PC-3 (cell line): ENCODE data around the gene CBFA2T3. TPM values are rescaled to one million over a fixed set of nuclear protein-coding genes. Genes with fewer than 3 reads are reported as not detected.

Experiments
- ATAC-seq: fragments of 200-7000 bp; cut with Tn5 transposase; 2 replicates; pipeline ENCODE4 v1.9.1; 2020; ENCODE audit warnings: mild to moderate bottlenecking, moderate library complexity
- BruUV-seq: library from RNA; stranded (reverse); fragments of 400-500 nt; replicated peaks from 2 replicates; lab custom pipeline; 2021; lab: Mats Ljungman, UMichigan
- CTCF ChIA-PET: fragments of 300-600 bp; sonication (Branson Sonifier 250); formaldehyde crosslinking; loops from one replicate; lab custom pipeline; 2022; ENCODE audit warnings: antibody characterized with exemption; lab: Charles Lee
- POLR2A ChIA-PET: fragments of 300-600 bp; sonication (Branson Sonifier 250); formaldehyde crosslinking; loops from one replicate; lab custom pipeline; 2022; ENCODE audit warnings: antibody characterized with exemption; ENCODE audit not compliant: unreplicated experiment; lab: Charles Lee
- DNase-seq: peaks from one replicate; pipeline ENCODE4 v3.0.0-alpha.2; 2015
- H2AFZ ChIP-seq: fragments of 300-600 bp; sonication (generic); 2 replicates; pipeline ENCODE4 v1.6.0; 2016; ENCODE audit warnings: antibody characterized with exemption, low read length
- H3F3A ChIP-seq: fragments of 300-600 bp; sonication (generic); one replicate; pipeline ENCODE4 v1.6.0; 2017; ENCODE audit warnings: antibody characterized with exemption, low read length, control low read depth, mild to moderate bottlenecking; ENCODE audit not compliant: unreplicated experiment
- H3K27ac ChIP-seq: fragments of 300-600 bp; sonication (generic); 2 replicates; pipeline ENCODE4 v1.5.1; 2016; ENCODE audit warnings: mild to moderate bottlenecking, low read length
- H3K27me3 ChIP-seq: fragments of 300-600 bp; sonication (generic); 2 replicates; pipeline ENCODE4 v1.6.1; 2016; ENCODE audit warnings: low read length, mixed read lengths
- H3K36me3 ChIP-seq: fragments of 300-600 bp; sonication (generic); 2 replicates; pipeline ENCODE4 v1.6.1; 2016; ENCODE audit warnings: low read depth, mixed run types, low read length, mixed read lengths
- H3K4me1 ChIP-seq: fragments of 300-600 bp; sonication (generic); 2 replicates; pipeline ENCODE4 v1.5.1; 2016; ENCODE audit warnings: low read length; ENCODE audit not compliant: insufficient read depth
- H3K4me2 ChIP-seq: fragments of 300-600 bp; sonication (generic); 2 replicates; pipeline ENCODE4 v1.6.0; 2016; ENCODE audit warnings: low read length
- H3K4me3 ChIP-seq: fragments of 300-600 bp; sonication (generic); 2 replicates; pipeline ENCODE4 v1.5.1; 2016; ENCODE audit warnings: mild to moderate bottlenecking, low read length, mixed read lengths
- H3K79me2 ChIP-seq: fragments of 300-600 bp; sonication (generic); 2 replicates; pipeline ENCODE4 v1.6.1; 2017; ENCODE audit warnings: low read length, mixed read lengths
- H3K9ac ChIP-seq: fragments of 300-600 bp; sonication (generic); 2 replicates; pipeline ENCODE4 v1.6.0; 2016; ENCODE audit warnings: mild to moderate bottlenecking, low read length
- H3K9me2 ChIP-seq: fragments of 300-600 bp; sonication (generic); replicated peaks from 2 replicates; pipeline ENCODE4 v1.6.1; 2016; ENCODE audit warnings: mixed run types, low read length, mixed read lengths
- H3K9me3 ChIP-seq: fragments of 300-600 bp; sonication (generic); 2 replicates; pipeline ENCODE4 v1.6.1; 2016; ENCODE audit warnings: low read length, mixed read lengths
- H4K20me1 ChIP-seq: fragments of 300-600 bp; sonication (generic); 2 replicates; pipeline ENCODE4 v1.6.1; 2016; ENCODE audit warnings: low read length, mixed read lengths
- EZH2 ChIP-seq: fragments of 300-600 bp; sonication (generic); IDR thresholded peaks from one replicate; pipeline ENCODE4 v1.6.1; 2017; ENCODE audit warnings: antibody characterized with exemption, mild to moderate bottlenecking, low read length; ENCODE audit not compliant: unreplicated experiment
- EZH2phosphoT487 ChIP-seq: fragments of 300-600 bp; sonication (generic); IDR thresholded peaks from 2 replicates; pipeline ENCODE4 v1.6.1; 2018; ENCODE audit warnings: mild to moderate bottlenecking, antibody characterized with exemption, low read length, borderline replicate concordance
- intact Hi-C: fragments of 100-400 bp; cut with micrococcal nuclease; formaldehyde crosslinking; loops from 2 replicates; pipeline ENCODE4 v1.9.0; 2023
- total RNA-seq: library from RNA; depleted of rRNA; stranded (reverse); fragments of >200 nt; gene quantifications from 2 replicates; pipeline ENCODE4 v1.2.3, GENCODE V29; 2014
- TF ChIP-seq, protein P1 (sequence below): fragments of 300-600 bp; sonication (generic); conservative IDR thresholded peaks from 2 replicates; pipeline ENCODE4 v1.5.1; 2017; ENCODE audit warnings: antibody characterized with exemption, low read depth, mild to moderate bottlenecking, low read length

CBFA2T3 gene
- total RNA-seq, 1 experiment from 2014 or later, result not detected

DNA sequence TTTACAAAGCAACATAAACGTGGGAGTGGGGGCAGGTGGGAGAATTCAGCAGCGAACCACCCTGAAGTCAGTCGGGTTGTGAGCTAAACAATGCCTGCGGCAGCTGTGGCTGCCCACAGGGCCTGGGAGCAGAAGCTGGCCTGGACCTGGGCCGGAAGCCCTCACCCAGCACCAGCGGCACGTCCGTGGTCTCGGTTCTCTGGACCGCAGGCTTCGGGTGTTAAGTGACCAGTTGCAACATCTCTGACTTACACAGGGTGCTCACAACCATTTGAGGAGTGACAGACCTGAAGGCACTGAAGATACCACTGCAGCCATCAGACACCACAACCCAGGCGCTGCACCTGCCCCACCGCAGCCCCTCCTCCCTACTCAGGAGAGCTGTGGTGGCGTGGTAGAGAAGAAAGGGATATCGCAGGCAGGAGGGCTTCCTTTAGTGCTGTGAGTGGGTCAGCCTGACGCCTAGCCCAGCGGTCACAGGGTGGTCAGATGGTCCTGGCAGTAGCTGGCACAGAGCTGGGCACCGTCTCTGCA, 33.8 kb downstream of the CBFA2T3 start:
- no peak overlapping the region for H3K27ac ChIP-seq
- no peaks in the 10 kb centered on the region for H3K9me3 ChIP-seq
- H3F3A ChIP-seq, result no peaks in the 10 kb centered on the region
- POLR2A ChIA-PET, result no interaction called here
- TF ChIP-seq, protein P1, sequence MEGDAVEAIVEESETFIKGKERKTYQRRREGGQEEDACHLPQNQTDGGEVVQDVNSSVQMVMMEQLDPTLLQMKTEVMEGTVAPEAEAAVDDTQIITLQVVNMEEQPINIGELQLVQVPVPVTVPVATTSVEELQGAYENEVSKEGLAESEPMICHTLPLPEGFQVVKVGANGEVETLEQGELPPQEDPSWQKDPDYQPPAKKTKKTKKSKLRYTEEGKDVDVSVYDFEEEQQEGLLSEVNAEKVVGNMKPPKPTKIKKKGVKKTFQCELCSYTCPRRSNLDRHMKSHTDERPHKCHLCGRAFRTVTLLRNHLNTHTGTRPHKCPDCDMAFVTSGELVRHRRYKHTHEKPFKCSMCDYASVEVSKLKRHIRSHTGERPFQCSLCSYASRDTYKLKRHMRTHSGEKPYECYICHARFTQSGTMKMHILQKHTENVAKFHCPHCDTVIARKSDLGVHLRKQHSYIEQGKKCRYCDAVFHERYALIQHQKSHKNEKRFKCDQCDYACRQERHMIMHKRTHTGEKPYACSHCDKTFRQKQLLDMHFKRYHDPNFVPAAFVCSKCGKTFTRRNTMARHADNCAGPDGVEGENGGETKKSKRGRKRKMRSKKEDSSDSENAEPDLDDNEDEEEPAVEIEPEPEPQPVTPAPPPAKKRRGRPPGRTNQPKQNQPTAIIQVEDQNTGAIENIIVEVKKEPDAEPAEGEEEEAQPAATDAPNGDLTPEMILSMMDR, result no peak
- TF ChIP-seq EZH2phosphoT487, result no peak
- no peak overlapping the region for H2AFZ ChIP-seq
- intact Hi-C loops, result loop anchor here (5.0 kb wide), 1 partner anchor 224 kb away; no protein-coding TSS in a partner anchor
- CTCF ChIA-PET, result interaction anchor here (0.6 kb wide), 1 partner anchor 110 kb away, joined by 3 read pairs; no protein-coding TSS in a partner anchor
- no peaks in the 10 kb centered on the region for H4K20me1 ChIP-seq
- no peaks in the 10 kb centered on the region for H3K9me2 ChIP-seq
- H3K9ac ChIP-seq, result no peak overlapping the region
- DNase-seq (no peak), ATAC-seq (no peak)
- peaks cover 36% of the 10 kb centered on the region for H3K27me3 ChIP-seq
- no peak overlapping the region for H3K4me3 ChIP-seq
- BruUV-seq, result no TSS peak
- no peaks in the 10 kb centered on the region for H3K79me2 ChIP-seq
- no peak overlapping the region for H3K4me2 ChIP-seq
- no peaks in the 10 kb centered on the region for H3K4me1 ChIP-seq
- no peaks in the 10 kb centered on the region for H3K36me3 ChIP-seq

GRCh38 chr16:88941913-88942909, 34.8 kb downstream of the CBFA2T3 start:
- no peak for DNase-seq
- peaks cover 26% of the 10 kb centered on the region for H3K27me3 ChIP-seq
- no peaks in the 10 kb centered on the region for H3K36me3 ChIP-seq

More at GRCh38 chr16:88941913-88942909, 34.8 kb downstream of the CBFA2T3 start:
- no peak overlapping the region for H3K4me3 ChIP-seq
- no peak overlapping the region for H2AFZ ChIP-seq
- H3K27ac ChIP-seq, result no peak overlapping the region
- ChIA-PET POLR2A (no interaction called here), CTCF (no interaction called here)
- TF ChIP-seq, protein P1, result peak; percentile 48
- TF ChIP-seq EZH2, result no peak
- H3F3A ChIP-seq, result no peaks in the 10 kb centered on the region
- H3K9me2 ChIP-seq, result no peaks in the 10 kb centered on the region
- no peaks in the 10 kb centered on the region for H3K4me1 ChIP-seq
- no peaks in the 10 kb centered on the region for H4K20me1 ChIP-seq
- ATAC-seq, result peak; percentile 50
- H3K9me3 ChIP-seq, result no peaks in the 10 kb centered on the region
- H3K79me2 ChIP-seq, result no peaks in the 10 kb centered on the region
- no peak overlapping the region for H3K9ac ChIP-seq
- no TSS peak for BruUV-seq
- no peak overlapping the region for H3K4me2 ChIP-seq
- intact Hi-C loops, result loop anchor here (5.0 kb wide), 1 partner anchor 225 kb away; no protein-coding TSS in a partner anchor
